ENCODE results near the gene EPB41L1.

DNA sequence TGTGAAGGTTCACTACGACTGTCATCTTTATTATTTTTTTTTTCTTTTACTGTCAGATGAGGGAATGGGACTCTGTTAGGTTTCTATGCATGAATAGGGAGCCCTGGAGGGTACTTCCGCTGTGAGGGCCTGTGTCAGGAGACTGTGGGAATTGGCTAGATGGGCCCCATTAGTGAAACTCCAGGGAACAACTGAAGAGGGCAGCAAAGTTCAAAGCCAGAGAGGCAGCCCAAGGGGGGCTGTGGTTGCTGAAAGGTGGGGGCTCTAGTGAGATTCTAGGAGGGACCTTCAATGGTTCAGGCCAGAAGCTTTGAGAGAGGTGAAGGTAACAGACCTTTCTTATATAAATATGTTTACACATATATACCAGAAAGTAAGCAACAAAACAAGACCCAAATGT lies 13.2 kb upstream of the EPB41L1 start:
- TF ChIP-seq, protein P1, sequence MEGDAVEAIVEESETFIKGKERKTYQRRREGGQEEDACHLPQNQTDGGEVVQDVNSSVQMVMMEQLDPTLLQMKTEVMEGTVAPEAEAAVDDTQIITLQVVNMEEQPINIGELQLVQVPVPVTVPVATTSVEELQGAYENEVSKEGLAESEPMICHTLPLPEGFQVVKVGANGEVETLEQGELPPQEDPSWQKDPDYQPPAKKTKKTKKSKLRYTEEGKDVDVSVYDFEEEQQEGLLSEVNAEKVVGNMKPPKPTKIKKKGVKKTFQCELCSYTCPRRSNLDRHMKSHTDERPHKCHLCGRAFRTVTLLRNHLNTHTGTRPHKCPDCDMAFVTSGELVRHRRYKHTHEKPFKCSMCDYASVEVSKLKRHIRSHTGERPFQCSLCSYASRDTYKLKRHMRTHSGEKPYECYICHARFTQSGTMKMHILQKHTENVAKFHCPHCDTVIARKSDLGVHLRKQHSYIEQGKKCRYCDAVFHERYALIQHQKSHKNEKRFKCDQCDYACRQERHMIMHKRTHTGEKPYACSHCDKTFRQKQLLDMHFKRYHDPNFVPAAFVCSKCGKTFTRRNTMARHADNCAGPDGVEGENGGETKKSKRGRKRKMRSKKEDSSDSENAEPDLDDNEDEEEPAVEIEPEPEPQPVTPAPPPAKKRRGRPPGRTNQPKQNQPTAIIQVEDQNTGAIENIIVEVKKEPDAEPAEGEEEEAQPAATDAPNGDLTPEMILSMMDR (conservative IDR thresholded peaks at IDR 0.05) = no peak
- TF ChIP-seq ZFX (IDR thresholded peaks at IDR 0.05) = no peak
